NB4 (cell line): ENCODE measurements around the gene SLC13A2.
"Not testable (repeated sequence)": the region's sequence is repeated elsewhere in the genome, so short reads cannot be mapped to it uniquely, and the experiment has no call there.

Experiments
- DNase-seq: peaks from one replicate; pipeline ENCODE4 v3.0.0; 2010; ENCODE audit warnings: low read depth
- H3K4me3 ChIP-seq: one replicate; pipeline ENCODE4 v1.5.1; 2011; ENCODE audit warnings: mild to moderate bottlenecking, low read depth, low read length, moderate library complexity
- CTCF ChIP-seq: IDR thresholded peaks from one replicate; pipeline ENCODE4 v1.5.1; 2012; ENCODE audit warnings: low read depth, low read length
- MAX ChIP-seq: IDR thresholded peaks from 2 replicates; pipeline ENCODE4 v1.6.1; 2011; ENCODE audit warnings: low read depth, low read length
- MYC ChIP-seq: IDR thresholded peaks from 2 replicates; pipeline ENCODE4 v1.6.1; 2011; ENCODE audit warnings: low read depth, low read length
- POLR2A ChIP-seq: IDR thresholded peaks from 2 replicates; pipeline ENCODE4 v1.6.1; 2011; ENCODE audit warnings: mild to moderate bottlenecking; ENCODE audit not compliant: insufficient read length; ENCODE audit errors: extremely low read depth

Gene SLC13A2

GRCh38 chr17:28519236-28519635 is 45.8 kb downstream of the SLC13A2 start:
- TF ChIP-seq POLR2A, result no peak
- DNase-seq, result no peak

GRCh38 chr17:28520687-28521086 is 47.2 kb downstream of the SLC13A2 start:
- H3K4me3 ChIP-seq, result no peak overlapping the region
- TF ChIP-seq CTCF (no peak), POLR2A (no peak), MAX (no peak), MYC (no peak)
- no peak for DNase-seq

More at GRCh38 chr17:28519236-28519635, 45.8 kb downstream of the SLC13A2 start:
- H3K4me3 ChIP-seq, result no peak overlapping the region

GRCh38 chr17:28521311-28522085 is 48.1 kb downstream of the SLC13A2 start:
- TF ChIP-seq MYC (no peak), POLR2A (no peak), MAX (no peak), CTCF (no peak)
- no peak overlapping the region for H3K4me3 ChIP-seq
- DNase-seq, result no peak

DNA sequence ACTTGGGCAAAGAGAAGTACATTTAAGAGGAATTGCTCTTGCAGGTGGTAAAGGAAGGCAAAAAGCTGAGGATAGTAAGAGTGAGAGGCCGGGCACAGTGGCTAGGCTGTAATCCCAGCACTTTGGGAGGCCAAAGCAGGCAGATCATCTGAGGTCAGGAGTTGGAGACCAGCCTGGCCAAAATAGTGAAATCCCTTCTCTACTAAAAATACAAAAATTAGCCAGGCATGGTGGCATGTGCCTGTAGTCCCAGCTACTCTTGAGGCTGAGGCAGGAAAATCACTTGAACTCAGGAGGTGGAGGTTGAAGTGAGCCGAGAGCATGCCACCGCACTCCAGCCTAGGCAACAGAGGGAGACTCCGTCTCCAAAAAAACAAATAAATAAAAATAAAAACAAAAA is 48.8 kb downstream of the SLC13A2 start:
- H3K4me3 ChIP-seq, result not testable (repeated sequence)

DNA sequence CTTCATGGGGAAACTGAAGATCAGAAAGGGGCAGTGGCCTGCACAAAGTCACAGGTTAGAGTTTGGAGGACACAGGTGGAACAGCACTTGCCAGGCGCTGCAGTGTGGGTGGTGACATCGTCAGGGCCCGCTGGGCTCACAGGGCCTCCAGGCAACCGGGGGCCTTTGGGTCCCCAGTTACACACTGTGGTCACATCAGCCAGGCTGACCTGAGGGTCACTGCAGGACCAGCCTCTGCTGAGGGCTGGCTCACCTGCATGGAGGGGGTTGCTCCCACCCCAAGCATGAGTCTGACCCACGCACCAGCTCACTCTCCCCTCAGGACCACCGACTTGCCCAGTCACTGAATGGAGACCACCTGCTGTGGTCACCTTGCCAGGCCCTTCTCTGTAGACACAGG is 49.7 kb downstream of the SLC13A2 start:
- DNase-seq, result no peak
- H3K4me3 ChIP-seq, result no peak overlapping the region
- no peak for TF ChIP-seq POLR2A
- TF ChIP-seq MAX, result no peak
- no peak for TF ChIP-seq MYC
- no peak for TF ChIP-seq CTCF

More for the DNA sequence above, 48.8 kb downstream of the SLC13A2 start:
- DNase-seq, result not testable (repeated sequence)

GRCh38 chr17:28523876-28524275 is 50.4 kb downstream of the SLC13A2 start:
- no peak for TF ChIP-seq POLR2A
- no peak for TF ChIP-seq CTCF
- no peak for TF ChIP-seq MYC
- no peak for TF ChIP-seq MAX
- no peak overlapping the region for H3K4me3 ChIP-seq
- DNase-seq, result no peak
